Islet of Langerhans (tissue), 1 donor: ENCODE data around the gene ASTN1.
A peak's percentile ranks its signal among the peaks of the same experiment; 100 is the strongest.

Experiments used
- FAIRE-seq: peaks from one replicate; lab custom pipeline; 2011; peaks lifted over from hg19 to GRCh38; lab: Jason Lieb, UNC

The ASTN1 gene

DNA sequence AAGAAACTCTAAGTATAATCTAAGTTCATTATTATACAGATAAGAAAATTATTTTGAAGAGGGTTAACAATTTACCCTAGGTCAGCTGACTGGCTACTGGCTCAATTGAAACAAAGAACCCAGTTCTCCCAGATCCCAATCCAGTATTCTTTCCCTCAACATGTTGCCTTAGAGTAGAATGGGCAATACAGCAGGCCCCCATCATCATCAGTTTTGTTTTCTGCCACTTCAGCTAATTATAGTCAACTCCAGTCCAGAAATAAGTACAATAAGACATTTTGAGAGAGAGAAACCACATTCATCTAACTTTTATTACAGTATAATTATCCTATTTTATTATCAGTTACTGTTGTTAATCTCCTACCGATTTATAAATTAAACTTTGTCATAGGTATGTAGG is 241.2 kb downstream of the ASTN1 start:
- FAIRE-seq: no peak

- FAIRE-seq: no peak
Observed at GRCh38 chr1:176919386-176920378, 244.8 kb downstream of the ASTN1 start.

DNA sequence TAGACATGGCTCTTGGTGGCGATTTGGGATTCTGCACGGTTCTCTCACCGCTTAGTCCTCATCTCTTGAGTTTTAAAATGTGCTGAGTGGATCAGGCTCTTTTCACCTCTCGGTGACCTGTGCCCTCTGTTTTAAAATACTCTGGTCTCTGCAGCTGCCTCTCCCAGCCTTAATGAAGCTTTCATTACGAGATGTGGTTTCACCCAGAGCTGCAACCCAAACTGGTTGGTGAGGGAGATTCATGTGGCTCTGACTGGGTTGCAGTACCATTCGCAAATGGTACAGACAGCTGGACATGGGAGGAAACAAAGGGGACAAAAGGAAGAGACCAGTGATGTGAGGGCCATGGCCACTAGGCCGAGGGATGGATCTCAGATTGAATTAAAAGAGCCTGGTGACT is 258.9 kb downstream of the ASTN1 start:
- no peak for FAIRE-seq

- FAIRE-seq: no peak
Observed at GRCh38 chr1:176904057-176904751, 260.3 kb downstream of the ASTN1 start.

DNA sequence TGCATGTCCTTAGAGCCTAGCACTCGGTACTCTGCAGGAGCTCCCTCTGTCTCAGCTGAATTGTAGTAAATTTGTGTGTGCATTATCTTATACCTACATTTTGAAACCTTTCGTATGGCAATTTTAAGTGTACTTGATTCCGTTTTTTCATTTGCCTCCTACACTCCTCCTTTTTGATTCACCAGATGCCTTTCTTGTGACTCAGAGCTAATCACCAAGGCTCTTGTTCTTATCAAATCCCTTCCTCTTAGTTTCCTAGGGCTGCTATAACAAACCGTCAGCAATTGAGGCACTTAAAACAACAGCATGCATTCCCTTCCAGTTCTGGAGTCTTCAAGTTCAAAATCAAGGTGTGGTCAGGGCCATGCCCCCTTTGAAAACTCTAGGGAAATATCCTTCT is 261.0 kb downstream of the ASTN1 start:
- no peak for FAIRE-seq

- FAIRE-seq: no peak
Observed at GRCh38 chr1:176899321-176899720, 265.2 kb downstream of the ASTN1 start.

DNA sequence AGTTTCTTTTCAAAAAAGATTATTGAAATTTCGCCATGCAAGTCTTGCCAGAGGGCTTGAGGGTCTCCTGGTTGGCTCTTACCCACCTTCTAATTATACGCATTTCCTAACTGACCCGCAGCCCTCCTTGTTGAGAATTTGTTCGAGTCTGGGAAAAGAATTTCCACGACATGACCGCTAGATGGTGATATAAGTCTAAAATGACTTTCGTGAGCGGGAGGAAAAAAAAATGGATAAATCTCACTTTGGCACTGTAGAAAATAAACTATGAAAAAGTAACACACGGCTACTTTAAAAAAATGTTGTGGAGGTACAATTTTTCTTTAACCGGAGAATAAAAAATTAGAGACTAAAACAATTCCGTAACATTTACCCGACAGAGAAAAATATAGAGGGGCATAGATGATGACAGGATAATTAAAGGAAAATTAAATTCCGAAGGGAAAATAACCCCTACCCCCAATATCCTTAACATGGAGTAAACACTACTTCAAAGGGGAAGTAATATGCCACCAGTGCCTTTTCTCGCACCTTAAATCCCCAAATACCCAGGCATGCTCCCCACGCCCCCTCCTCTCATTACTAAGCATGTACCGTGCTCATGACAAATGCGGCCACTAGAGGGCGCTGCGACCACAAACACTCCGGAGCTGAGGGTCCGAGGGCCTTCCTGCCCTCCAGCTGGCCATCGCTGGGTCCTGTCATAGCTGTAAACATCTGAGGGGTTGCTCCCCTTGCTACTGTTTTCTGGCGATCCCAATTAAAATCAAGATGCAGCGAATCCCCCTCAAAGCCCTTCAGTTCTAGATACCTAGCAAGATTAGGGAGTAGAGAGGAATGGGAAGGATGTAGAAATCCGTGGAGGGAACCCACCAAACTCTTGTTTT is 266.9 kb downstream of the ASTN1 start:
- peak; percentile 99 for FAIRE-seq

GRCh38 chr1:176896216-176896615 is 268.3 kb downstream of the ASTN1 start:
- no peak for FAIRE-seq

DNA sequence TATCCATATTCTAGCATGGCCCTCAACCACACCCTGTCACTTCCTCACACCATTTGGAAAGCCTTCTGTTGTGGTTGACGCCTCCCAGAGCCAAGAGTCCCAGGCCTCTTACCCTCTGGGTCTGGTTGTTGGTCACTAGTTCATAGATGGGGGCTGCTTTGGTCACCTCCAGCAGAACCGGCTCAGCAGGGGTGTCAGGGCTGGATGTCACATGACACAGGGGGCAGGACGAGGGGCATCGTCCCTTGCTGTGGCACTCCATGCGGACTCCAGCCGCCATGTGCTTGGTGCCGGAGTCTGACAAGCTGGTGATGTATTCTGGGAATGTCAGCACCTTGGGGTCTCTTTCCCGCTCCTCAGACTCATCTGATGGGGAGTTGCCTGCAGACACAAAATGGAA is 270.1 kb downstream of the ASTN1 start:
- no peak for FAIRE-seq

GRCh38 chr1:176893625-176894352 is 270.7 kb downstream of the ASTN1 start:
- no peak for FAIRE-seq

GRCh38 chr1:176888471-176889032 is 276.0 kb downstream of the ASTN1 start:
- FAIRE-seq: no peak

GRCh38 chr1:176885751-176886150 is 278.8 kb downstream of the ASTN1 start:
- no peak for FAIRE-seq

DNA sequence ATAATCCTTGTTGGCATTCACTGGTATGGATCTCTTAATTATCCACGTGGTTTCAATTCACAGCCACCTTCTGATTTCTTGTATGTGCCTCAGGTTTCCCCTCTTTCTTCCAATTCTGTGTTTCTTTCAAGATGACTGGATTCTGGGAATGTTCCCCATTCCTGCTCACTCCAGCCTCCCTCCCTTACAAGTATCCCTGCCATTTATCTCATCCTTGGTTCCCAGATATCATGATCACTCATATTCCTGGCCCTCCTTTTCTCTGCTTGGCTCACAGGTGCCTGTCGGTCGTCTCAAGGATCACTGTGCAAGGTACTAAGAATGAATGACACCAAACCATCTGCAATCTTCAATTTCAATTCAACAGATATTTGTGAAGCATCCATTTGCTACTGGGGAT is 279.2 kb downstream of the ASTN1 start:
- FAIRE-seq: no peak

- FAIRE-seq: no peak
Observed at GRCh38 chr1:176884911-176885310, 279.6 kb downstream of the ASTN1 start.

- no peak for FAIRE-seq
Observed at GRCh38 chr1:176884286-176884685, 280.2 kb downstream of the ASTN1 start.

GRCh38 chr1:176880955-176881595 is 283.4 kb downstream of the ASTN1 start:
- no peak for FAIRE-seq

DNA sequence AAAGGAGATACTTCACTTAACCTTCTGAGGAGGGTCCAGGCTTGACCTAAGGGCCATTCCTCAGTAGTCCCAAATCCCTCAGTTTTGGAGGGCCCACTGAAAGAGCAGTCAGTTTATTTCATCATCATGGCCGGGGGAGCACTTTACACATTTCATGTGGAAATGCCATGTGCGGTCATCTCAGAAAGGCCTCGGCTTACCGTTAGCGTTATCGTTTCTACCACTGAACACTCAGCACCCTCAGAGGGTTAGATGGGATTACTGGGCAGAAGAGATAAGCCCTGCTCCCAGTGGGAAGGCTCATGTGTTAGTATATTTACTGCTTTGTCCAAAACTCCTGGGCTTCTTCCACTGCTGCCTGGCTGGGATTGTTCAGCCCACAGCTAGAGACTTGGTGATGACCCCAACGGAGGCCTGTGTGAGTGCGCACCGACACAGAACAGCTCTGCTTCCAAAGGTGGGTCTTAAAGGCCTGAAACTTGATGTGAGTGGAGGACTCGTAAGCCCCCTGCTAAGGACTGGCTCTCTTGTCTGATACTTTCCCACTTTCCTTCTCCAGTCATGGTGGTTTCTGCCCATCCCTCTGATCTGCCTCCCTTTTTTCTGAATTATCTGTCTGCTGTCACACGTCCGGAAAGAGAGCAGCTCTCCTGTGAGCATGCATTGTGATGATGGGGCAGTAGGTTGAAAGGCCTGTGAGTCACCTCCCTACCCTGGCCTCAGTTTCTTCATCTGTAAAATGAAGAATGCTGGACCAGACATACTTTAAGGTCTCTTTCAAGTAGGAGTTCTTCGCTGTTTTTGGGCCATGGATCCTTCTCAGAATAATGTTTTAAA is 284.5 kb downstream of the ASTN1 start:
- FAIRE-seq: no peak

DNA sequence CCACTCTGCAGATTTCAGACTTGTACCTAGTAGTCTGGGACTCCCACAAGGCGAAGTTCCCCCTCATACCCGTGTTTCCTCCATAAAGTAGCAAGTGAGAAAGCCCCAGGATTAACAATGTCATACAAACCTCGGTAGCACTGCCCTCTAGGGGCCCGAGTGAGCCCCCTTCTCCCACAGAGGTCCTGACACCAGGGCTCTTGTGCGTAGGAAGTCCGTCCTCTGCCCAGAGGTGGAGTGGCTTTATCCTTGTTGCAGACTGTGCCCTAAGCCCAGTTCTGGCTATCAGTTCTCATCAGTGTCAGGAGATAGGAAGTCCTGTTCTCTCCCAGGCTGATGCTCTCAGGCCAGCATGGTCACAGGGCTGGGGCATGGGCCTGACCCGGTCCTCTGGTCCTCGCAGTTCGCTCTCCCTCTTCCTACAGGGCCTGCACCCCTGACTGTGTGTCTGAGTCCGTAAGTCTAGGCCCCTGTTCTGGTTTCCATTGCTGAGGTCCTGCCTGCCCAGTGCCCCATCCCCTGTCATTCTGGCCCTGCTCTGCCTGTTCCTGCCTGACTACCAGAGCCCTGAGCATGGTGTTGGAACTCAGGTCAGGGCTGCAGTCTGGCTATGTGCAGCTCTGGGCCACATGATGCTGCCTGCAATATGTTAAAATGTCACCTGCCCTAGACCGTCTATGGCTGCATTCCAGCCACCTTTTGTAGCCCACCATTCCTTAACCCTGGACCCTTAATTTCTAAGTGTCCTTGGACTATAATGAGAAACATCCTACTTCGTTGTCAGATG is 285.6 kb downstream of the ASTN1 start:
- FAIRE-seq: no peak

DNA sequence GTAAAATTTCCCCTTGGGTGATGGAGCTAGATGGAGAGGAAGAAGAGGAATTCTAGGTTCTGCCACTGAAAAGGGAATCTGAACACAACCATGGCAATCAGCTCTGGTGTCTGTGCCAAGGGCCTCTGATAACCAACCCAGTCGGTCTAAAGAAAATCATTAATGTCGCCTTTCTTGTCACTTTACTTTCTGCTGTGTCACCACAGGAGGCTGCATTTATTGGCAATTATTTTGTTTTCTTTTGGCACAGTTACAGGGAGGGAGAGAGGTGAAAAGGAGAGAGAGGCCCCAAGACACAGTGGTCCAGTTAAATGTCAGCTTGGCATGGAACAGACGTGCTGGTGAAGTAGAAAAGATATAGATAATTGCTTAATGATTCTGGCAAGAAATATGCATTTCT is 287.0 kb downstream of the ASTN1 start:
- no peak for FAIRE-seq
